Endothelial cell of umbilical vein (primary cell): ENCODE measurements around the gene PTCSC3. TPM values are rescaled to one million over a fixed set of nuclear protein-coding genes. Genes with fewer than 3 reads are reported as not detected.

ENCODE experiments used
- BruUV-seq: library from RNA; stranded (reverse); fragments of 400-500 nt; replicated peaks from 2 replicates; lab custom pipeline; 2021; lab: Mats Ljungman, UMichigan
- CTCF ChIA-PET: fragments of 300-600, 350-600 bp; sonication (Branson Sonifier 250); formaldehyde crosslinking; loops from one replicate; lab custom pipeline; 2021; ENCODE audit warnings: antibody characterized with exemption, inconsistent platforms; lab: Charles Lee
- POLR2A ChIA-PET: fragments of 300-600, 350-600 bp; sonication (Branson Sonifier 250); formaldehyde crosslinking; loops from one replicate; lab custom pipeline; 2021; ENCODE audit warnings: antibody characterized with exemption, inconsistent platforms; lab: Charles Lee
- DNase-seq: peaks from one replicate; pipeline ENCODE4 v3.0.0-alpha.2; 2011; ENCODE audit warnings: low read depth, low spot score
- FAIRE-seq: peaks from 2 replicates; lab custom pipeline; 2011; peaks lifted over from hg19 to GRCh38; lab: Jason Lieb, UNC
- H2AFZ ChIP-seq: 2 replicates; pipeline ENCODE4 v1.6.0; 2012; ENCODE audit warnings: low read depth, low read length, control low read depth, inconsistent platforms
- H3K27ac ChIP-seq: 2 replicates; pipeline ENCODE4 v1.5.1; 2011; ENCODE audit warnings: low read depth, mild to moderate bottlenecking, control low read depth, low read length, moderate library complexity; ENCODE audit not compliant: insufficient read depth
- H3K27me3 ChIP-seq, 2 experiments: 2 replicates each; pipeline versions ENCODE4 v1.6.0 to v1.6.1; 2011; ENCODE audit warnings: low read length in 2 of 2, mixed read lengths in 1 of 2; ENCODE audit not compliant: control insufficient read depth in 2 of 2, insufficient read depth in 2 of 2
- H3K36me3 ChIP-seq, 2 experiments: 2 replicates in 1 of 2; 3 replicates in 1 of 2; pipeline ENCODE4 v1.5.1; 2011; ENCODE audit warnings: low read length in 2 of 2, mild to moderate bottlenecking in 1 of 2, moderate library complexity in 1 of 2; ENCODE audit not compliant: control insufficient read depth in 2 of 2, insufficient read depth in 2 of 2; ENCODE audit errors: extremely low read depth in 1 of 2
- H3K4me1 ChIP-seq: 3 replicates; pipeline ENCODE4 v1.5.1; 2011; ENCODE audit warnings: mild to moderate bottlenecking, low read length; ENCODE audit not compliant: control insufficient read depth, insufficient read depth; ENCODE audit errors: extremely low read depth
- H3K4me2 ChIP-seq: 2 replicates; pipeline ENCODE4 v1.6.1; 2011; ENCODE audit warnings: low read length, control low read depth, mixed read lengths; ENCODE audit not compliant: insufficient read depth
- H3K4me3 ChIP-seq, 3 experiments: fragments of 200-600 bp in 1 of 3; sonication (generic), shearing (Covaris generic) in 1 of 3; replicated peaks in 1 of 3; 2 replicates each; pipeline ENCODE4 v1.5.1; 2011 to 2016; ENCODE audit warnings: control low read depth in 3 of 3, low read length in 3 of 3, mild to moderate bottlenecking in 2 of 3, inconsistent platforms in 1 of 3, low read depth in 1 of 3, moderate library complexity in 1 of 3; ENCODE audit not compliant: insufficient read depth in 1 of 3
- H3K79me2 ChIP-seq: 2 replicates; pipeline ENCODE4 v1.6.0; 2012; ENCODE audit warnings: low read length, inconsistent platforms; ENCODE audit not compliant: control insufficient read depth, insufficient read depth
- H3K9ac ChIP-seq: replicated peaks from 2 replicates; pipeline ENCODE3; 2011; ENCODE audit warnings: low read length, control low read depth; ENCODE audit not compliant: insufficient read depth; ENCODE audit errors: extremely low read depth
- H3K9me1 ChIP-seq: replicated peaks from 3 replicates; pipeline ENCODE4 v1.6.0; 2011; ENCODE audit warnings: mild to moderate bottlenecking, low read length; ENCODE audit not compliant: control insufficient read depth, insufficient read depth; ENCODE audit errors: extremely low read depth
- H3K9me3 ChIP-seq: replicated peaks from 2 replicates; pipeline ENCODE4 v1.5.1; 2012; ENCODE audit warnings: low read length, inconsistent platforms; ENCODE audit not compliant: control insufficient read depth, insufficient read depth
- H4K20me1 ChIP-seq: replicated peaks from 2 replicates; pipeline ENCODE3; 2011; ENCODE audit warnings: mild to moderate bottlenecking, low read length; ENCODE audit not compliant: control insufficient read depth, insufficient read depth; ENCODE audit errors: extremely low read depth
- CTCF ChIP-seq, 2 donors: IDR thresholded peaks; 1 replicate in 1 of 2; 2 replicates in 1 of 2; pipeline ENCODE4 v1.5.1; 2011; ENCODE audit warnings: low read length in 2 of 2, mild to moderate bottlenecking in 2 of 2, moderate library complexity in 2 of 2, control low read depth in 1 of 2, inconsistent platforms in 1 of 2, low read depth in 1 of 2; ENCODE audit not compliant: insufficient read depth in 1 of 2; ENCODE audit errors: extremely low read depth in 1 of 2
- EZH2 ChIP-seq: IDR thresholded peaks from 2 replicates; pipeline ENCODE4 v1.6.1; 2012; ENCODE audit warnings: borderline replicate concordance, low read depth, mild to moderate bottlenecking, moderate library complexity, low read length, inconsistent platforms; ENCODE audit not compliant: severe bottlenecking
- FOS ChIP-seq: IDR thresholded peaks from 2 replicates; pipeline ENCODE4 v1.6.1; 2011; ENCODE audit warnings: mild to moderate bottlenecking, low read length, moderate library complexity, borderline replicate concordance; ENCODE audit not compliant: insufficient read depth
- GATA2 ChIP-seq: IDR thresholded peaks from 2 replicates; pipeline ENCODE4 v1.7.0; 2011; ENCODE audit warnings: low read depth, mild to moderate bottlenecking, moderate library complexity, mixed read lengths, low read length; ENCODE audit not compliant: insufficient read length, insufficient read depth
- JUN ChIP-seq: IDR thresholded peaks from 2 replicates; pipeline ENCODE4 v1.6.1; 2011; ENCODE audit warnings: borderline replicate concordance, low read depth; ENCODE audit not compliant: insufficient read length, insufficient read depth
- MYC ChIP-seq: IDR thresholded peaks from one replicate; pipeline ENCODE4 v1.6.1; 2011; ENCODE audit warnings: mild to moderate bottlenecking, low read depth, low read length
- POLR2A ChIP-seq: IDR thresholded peaks from 2 replicates; pipeline ENCODE4 v1.6.1; 2012; ENCODE audit warnings: low read depth, mild to moderate bottlenecking, control low read depth, low read length
- POLR2AphosphoS5 ChIP-seq: IDR thresholded peaks from 2 replicates; pipeline ENCODE4 v1.6.1; 2012; ENCODE audit warnings: low read depth, mild to moderate bottlenecking, control low read depth, low read length, moderate library complexity; ENCODE audit not compliant: insufficient read depth
- dilution Hi-C: fragments of 300-500 bp; cut with MboI; formaldehyde crosslinking; loops from one replicate; pipeline ENCODE4 v1.15.0; 2019; ENCODE audit warnings: low sequenced_read_pairs; ENCODE audit not compliant: extremely low pct_ligation_motif_present
- intact Hi-C: fragments of 100-400 bp; cut with micrococcal nuclease; formaldehyde crosslinking; loops from one replicate; pipeline ENCODE4 v1.10.0; 2022
- polyA plus RNA-seq, 4 experiments: library from polyadenylated mRNA; depleted of rRNA in 3 of 4; stranded (reverse) in 3 of 4; unstranded in 1 of 4; fragments of >200 nt; gene quantifications; 2 replicates each; pipeline versions ENCODE4 v1.2.1 to v1.2.3, GENCODE V29; 2011 to 2012; ENCODE audit warnings: missing spikeins in 1 of 4
- total RNA-seq: library from RNA; stranded (reverse); gene quantifications from 2 replicates; pipeline ENCODE4 v1.2.3, GENCODE V29; 2021

PTCSC3 gene
- total and polyA plus RNA-seq, 2 donors (not counting 3 experiments of a cell fraction or from before 2014, with no cell fraction given) = not detected

GRCh38 chr14:36177489-36177888, 967 bp upstream of the PTCSC3 start:
- FAIRE-seq (no peak), DNase-seq (no peak)
- intact Hi-C loops (no loop called here), dilution Hi-C loops (no loop called here)
- ChIA-PET POLR2A (no interaction called here), CTCF (no interaction called here)
- H3K27ac ChIP-seq = no peak overlapping the region
- no peaks in the 10 kb centered on the region for H3K9me1 ChIP-seq
- H4K20me1 ChIP-seq = no peaks in the 10 kb centered on the region
- H3K4me3 ChIP-seq = no peak overlapping the region
- BruUV-seq = no TSS peak
- TF ChIP-seq MYC (no peak), CTCF (IDR thresholded peaks at IDR 0.05; ENCODE audit: extremely low read depth in 1 of 2, insufficient read depth in 1 of 2, low read depth in 1 of 2, low read length in 2 of 2) (no peak), GATA2 (no peak), POLR2A (no peak), FOS (no peak), POLR2AphosphoS5 (no peak), JUN (no peak), EZH2 (no peak)
- H3K27me3 ChIP-seq = no peaks in the 10 kb centered on the region
- no peaks in the 10 kb centered on the region for H3K9me3 ChIP-seq
- no peak overlapping the region for H2AFZ ChIP-seq
- H3K4me1 ChIP-seq = no peaks in the 10 kb centered on the region
- H3K79me2 ChIP-seq = no peaks in the 10 kb centered on the region
- no peaks in the 10 kb centered on the region for H3K36me3 ChIP-seq
- H3K9ac ChIP-seq = no peak overlapping the region
- H3K4me2 ChIP-seq = no peak overlapping the region
